ENCODE results near the gene TOP2B. TPM values are rescaled to one million over a fixed set of nuclear protein-coding genes. Genes with fewer than 3 reads are reported as not detected.

The TOP2B gene
- total and polyA plus RNA-seq, 3 donors from 2014 or later, result 46.4 to 86.5 (median 76.9) TPM

DNA sequence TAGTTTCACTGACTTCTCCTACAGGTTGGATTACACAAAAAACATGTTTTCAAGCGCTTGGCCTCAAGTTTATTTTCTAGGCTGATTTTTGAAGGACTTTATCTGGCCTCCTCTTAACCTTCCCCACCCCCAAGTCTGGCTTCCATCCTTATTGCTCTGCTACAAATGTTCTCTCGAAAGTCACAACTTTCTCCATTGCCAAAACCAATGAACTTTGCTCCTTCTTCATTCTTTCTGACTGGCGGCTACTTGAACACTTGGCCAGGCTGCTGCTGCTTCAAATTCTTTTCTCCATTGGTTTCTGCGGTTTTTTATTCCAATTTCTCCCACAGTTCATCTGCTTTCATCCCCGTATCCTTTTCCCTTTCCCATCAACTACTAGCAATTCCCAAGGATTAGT, 106.6 kb downstream of the TOP2B start:
- peaks cover 5% of the 10 kb centered on the region for H3K4me1 ChIP-seq
- TF ChIP-seq, protein P1, sequence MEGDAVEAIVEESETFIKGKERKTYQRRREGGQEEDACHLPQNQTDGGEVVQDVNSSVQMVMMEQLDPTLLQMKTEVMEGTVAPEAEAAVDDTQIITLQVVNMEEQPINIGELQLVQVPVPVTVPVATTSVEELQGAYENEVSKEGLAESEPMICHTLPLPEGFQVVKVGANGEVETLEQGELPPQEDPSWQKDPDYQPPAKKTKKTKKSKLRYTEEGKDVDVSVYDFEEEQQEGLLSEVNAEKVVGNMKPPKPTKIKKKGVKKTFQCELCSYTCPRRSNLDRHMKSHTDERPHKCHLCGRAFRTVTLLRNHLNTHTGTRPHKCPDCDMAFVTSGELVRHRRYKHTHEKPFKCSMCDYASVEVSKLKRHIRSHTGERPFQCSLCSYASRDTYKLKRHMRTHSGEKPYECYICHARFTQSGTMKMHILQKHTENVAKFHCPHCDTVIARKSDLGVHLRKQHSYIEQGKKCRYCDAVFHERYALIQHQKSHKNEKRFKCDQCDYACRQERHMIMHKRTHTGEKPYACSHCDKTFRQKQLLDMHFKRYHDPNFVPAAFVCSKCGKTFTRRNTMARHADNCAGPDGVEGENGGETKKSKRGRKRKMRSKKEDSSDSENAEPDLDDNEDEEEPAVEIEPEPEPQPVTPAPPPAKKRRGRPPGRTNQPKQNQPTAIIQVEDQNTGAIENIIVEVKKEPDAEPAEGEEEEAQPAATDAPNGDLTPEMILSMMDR (IDR thresholded peaks at IDR 0.05), result no peak
- no peaks in the 10 kb centered on the region for H3K36me3 ChIP-seq (ENCODE audit: low read depth, missing control alignments)
- no peak overlapping the region for H3K4me3 ChIP-seq
- H3K9me3 ChIP-seq, result no peaks in the 10 kb centered on the region
- WGBS, 2 donors, result 44 to 58% methylated on average over 5 of the region's 5 CpGs
- H3K27ac ChIP-seq, result no peak overlapping the region
- intact Hi-C loops (cut with DNase I; ENCODE audit: low total_unique reads), result no loop called here
- DNase-seq, result peak; percentile 22
- no peaks in the 10 kb centered on the region for H3K27me3 ChIP-seq

DNA sequence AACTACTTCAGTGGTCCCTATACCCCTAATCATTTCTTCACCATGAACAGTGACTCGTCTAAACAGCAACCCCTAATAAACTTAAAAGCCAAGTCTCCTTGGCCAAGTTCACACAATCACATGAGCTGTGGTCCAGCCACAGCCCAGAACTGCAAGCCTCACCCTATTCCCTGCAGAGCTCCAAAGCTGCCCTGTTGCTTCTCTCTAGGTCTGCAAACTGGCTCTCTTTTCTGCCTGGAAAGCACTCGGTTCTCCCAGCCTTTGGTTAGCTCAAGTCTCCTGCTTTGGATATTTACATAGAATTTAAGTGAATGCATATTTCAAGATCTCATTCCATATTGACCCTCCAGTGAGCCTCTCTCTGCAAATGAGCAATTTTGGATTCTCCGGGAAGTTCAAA, 107.0 kb downstream of the TOP2B start:
- Histone ChIP-seq H3K4me3 (no peak overlapping the region), H3K9me3 (no peaks in the 10 kb centered on the region), H3K27ac (no peak overlapping the region), H3K36me3 (ENCODE audit: low read depth, missing control alignments) (no peaks in the 10 kb centered on the region), H3K27me3 (no peaks in the 10 kb centered on the region), H3K4me1 (peaks cover 5% of the 10 kb centered on the region)
- WGBS, 2 donors, result 55 to 58% methylated on average over 3 of the region's 3 CpGs
- peak; percentile 21 for DNase-seq
- intact Hi-C loops (cut with DNase I; ENCODE audit: low total_unique reads), result no loop called here
- TF ChIP-seq, protein P1 (IDR thresholded peaks at IDR 0.05), result no peak
- no peak for TF ChIP-seq POLR2A (IDR thresholded peaks at IDR 0.05)

DNA sequence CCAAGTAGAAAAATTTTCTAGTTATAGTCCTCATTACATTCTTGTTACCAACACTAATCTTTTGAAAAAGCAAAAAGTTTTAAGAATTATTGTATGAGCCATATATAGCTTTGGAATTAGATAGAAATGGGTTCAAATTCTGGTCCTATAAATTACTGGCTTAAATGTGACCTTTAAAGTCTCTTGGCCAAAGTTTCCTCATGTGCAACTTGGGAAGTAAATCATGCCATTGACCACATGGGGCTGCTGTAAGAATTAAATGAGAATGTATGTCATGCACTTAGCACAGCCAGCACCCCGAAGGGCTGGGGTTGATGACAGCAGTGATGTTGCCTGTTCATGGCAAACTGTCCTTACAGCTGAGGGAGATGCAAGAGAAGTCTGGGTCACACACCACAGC, 108.3 kb downstream of the TOP2B start:
- Histone ChIP-seq H3K27ac (no peak overlapping the region), H3K9me3 (no peaks in the 10 kb centered on the region), H3K27me3 (no peaks in the 10 kb centered on the region), H3K4me1 (peaks cover 5% of the 10 kb centered on the region), H3K4me3 (no peak overlapping the region), H3K36me3 (ENCODE audit: low read depth, missing control alignments) (no peaks in the 10 kb centered on the region)
- DNase-seq, result no peak
- TF ChIP-seq POLR2A (IDR thresholded peaks at IDR 0.05), result no peak
- TF ChIP-seq, protein P1 (IDR thresholded peaks at IDR 0.05), result no peak
- 55 to 67% methylated on average over 1 of the region's 1 CpG for WGBS, 2 donors
- intact Hi-C loops (cut with DNase I; ENCODE audit: low total_unique reads), result no loop called here

DNA sequence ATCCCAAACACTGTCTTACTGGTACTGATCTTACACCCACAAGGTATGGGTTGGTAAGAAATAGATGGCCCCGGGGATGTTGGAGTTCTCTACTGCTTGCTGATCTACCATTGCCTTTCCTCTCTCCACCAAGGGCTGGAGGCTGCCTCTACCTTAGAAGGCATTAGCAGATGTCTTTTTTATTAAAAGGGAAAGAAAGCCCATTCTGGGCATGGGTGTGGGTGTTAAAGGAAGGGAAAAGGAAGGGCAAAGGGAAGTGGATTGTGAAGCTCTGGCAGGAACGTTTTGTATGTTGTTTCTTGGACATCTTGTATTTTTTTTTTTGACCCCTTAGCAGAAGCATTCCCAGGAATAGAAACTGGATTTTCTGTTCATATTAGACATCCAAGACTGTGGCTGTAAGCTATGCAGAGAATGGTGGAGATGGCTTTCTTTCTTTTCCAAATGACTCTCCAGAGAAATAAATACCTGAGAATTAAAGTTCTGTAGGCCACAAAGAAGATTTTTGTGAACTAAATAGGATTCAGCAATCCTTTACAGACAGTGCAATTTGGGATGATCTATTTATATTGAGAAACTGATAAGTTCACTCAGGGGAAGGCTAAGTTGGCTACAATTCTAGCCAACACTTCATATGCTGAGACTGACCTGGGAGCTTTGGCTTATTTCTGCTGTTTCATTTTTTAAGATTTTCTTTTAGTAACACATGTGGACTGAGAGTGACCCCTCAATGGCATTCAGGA, 108.8 kb downstream of the TOP2B start:
- Histone ChIP-seq H3K9me3 (no peaks in the 10 kb centered on the region), H3K27me3 (no peaks in the 10 kb centered on the region), H3K27ac (no peak overlapping the region), H3K4me1 (peaks cover 5% of the 10 kb centered on the region), H3K36me3 (ENCODE audit: low read depth, missing control alignments) (no peaks in the 10 kb centered on the region), H3K4me3 (no peak overlapping the region)
- intact Hi-C loops (cut with DNase I; ENCODE audit: low total_unique reads), result no loop called here
- no peak for DNase-seq
- TF ChIP-seq POLR2A (IDR thresholded peaks at IDR 0.05), result no peak
- TF ChIP-seq, protein P1 (IDR thresholded peaks at IDR 0.05), result no peak
- 49 to 62% methylated on average over 2 of the region's 2 CpGs for WGBS, 2 donors

DNA sequence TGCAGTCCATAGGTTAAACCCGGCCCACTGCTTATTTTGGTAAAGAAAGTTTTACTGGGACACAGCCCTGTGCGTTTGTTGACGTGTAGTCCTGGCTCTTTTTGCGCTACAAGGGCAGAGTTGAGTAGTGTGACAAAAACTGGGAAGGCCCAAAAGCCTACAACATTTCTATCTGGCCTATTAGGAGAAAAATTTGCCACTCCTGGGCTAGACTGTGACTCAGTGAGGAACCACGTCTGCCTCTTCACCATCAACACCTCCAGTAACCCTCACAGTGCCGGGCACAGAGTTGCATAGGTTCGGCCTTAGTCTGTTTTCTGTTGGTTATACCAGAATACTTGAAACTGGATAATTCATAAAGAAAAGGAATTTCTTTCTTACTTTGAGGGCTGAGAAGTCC, 110.3 kb downstream of the TOP2B start:
- TF ChIP-seq, protein P1 (IDR thresholded peaks at IDR 0.05), result no peak
- no peak for TF ChIP-seq POLR2A (IDR thresholded peaks at IDR 0.05)
- no peak for DNase-seq
- no peak overlapping the region for H3K4me3 ChIP-seq
- 91 to 97% methylated on average over 7 of the region's 7 CpGs for WGBS, 2 donors
- H3K27me3 ChIP-seq, result no peaks in the 10 kb centered on the region
- no peaks in the 10 kb centered on the region for H3K9me3 ChIP-seq
- no peak overlapping the region for H3K27ac ChIP-seq
- no peaks in the 10 kb centered on the region for H3K36me3 ChIP-seq (ENCODE audit: low read depth, missing control alignments)
- intact Hi-C loops (cut with DNase I; ENCODE audit: low total_unique reads), result no loop called here
- peaks cover 5% of the 10 kb centered on the region for H3K4me1 ChIP-seq

Data from testis (tissue), 3 donors.